ENCODE data around the gene LY6G6F. TPM values are rescaled to one million over a fixed set of nuclear protein-coding genes. Genes with fewer than 3 reads are reported as not detected.

LY6G6F gene
- total RNA-seq, 4 donors from 2014 or later, result not detected

- peaks cover 0 to 68% of the 10 kb centered on the region in 2 donors for H3K36me3 ChIP-seq
- 0 to 5% methylated on average over 3 to 7 of the region's 36 CpGs for WGBS, 2 donors (ENCODE audit: low coverage in 1 of 2)
Measured at GRCh38 chr6:31728767-31729514, 22.3 kb downstream of the LY6G6F start, which contains the start of gene DDAH2. Gene DDAH2, minus strand, starts transcription at chr6:31729299. Its CDS starts 138 bp downstream, at chr6:31729161.

GRCh38 chr6:31729515-31729978 is 22.9 kb downstream of the LY6G6F start:
- no peaks in the 10 kb centered on the region for H3K27me3 ChIP-seq
- TF ChIP-seq CTCF (IDR thresholded peaks at IDR 0.05) (peak in 2 of 4 experiments; percentile 63 to 75), POLR2AphosphoS5 (IDR thresholded peaks at IDR 0.05) (peak; percentile 68), EP300 (IDR thresholded peaks at IDR 0.05) (no peak), POLR2A (IDR thresholded peaks at IDR 0.05) (no peak)
- ATAC-seq, result peak; percentile 92
- peaks cover 0 to 72% of the 10 kb centered on the region in 2 donors for H3K36me3 ChIP-seq
- WGBS, 2 donors (ENCODE audit: low coverage in 1 of 2), result 0% methylated on average over 3 to 7 of the region's 29 CpGs
- H3K9me3 ChIP-seq, result no peaks in the 10 kb centered on the region
- H3K27ac ChIP-seq, result peak overlapping the region; percentile 94 to 99 (median 96)
- peak overlapping the region; percentile 80 to 92 for H3K4me3 ChIP-seq
- peaks cover 0 to 70% (median 29%) of the 10 kb centered on the region in 3 donors for H3K4me1 ChIP-seq

More at GRCh38 chr6:31728767-31729514, 22.3 kb downstream of the LY6G6F start, which contains the start of gene DDAH2:
- peak within 1 kb of the TSS; percentile 94 to 99 (median 96) for H3K27ac ChIP-seq
- peak; percentile 26 for ATAC-seq
- H3K27me3 ChIP-seq, result no peaks in the 10 kb centered on the region
- peak within 1 kb of the TSS; percentile 80 to 92 for H3K4me3 ChIP-seq
- H3K4me1 ChIP-seq, result peaks cover 0 to 64% (median 23%) of the 10 kb centered on the region in 3 donors
- H3K9me3 ChIP-seq, result no peaks in the 10 kb centered on the region
- no peak for TF ChIP-seq EP300 (IDR thresholded peaks at IDR 0.05)
- peak in 1 of 2 donors; percentile 8 for TF ChIP-seq POLR2A (IDR thresholded peaks at IDR 0.05)
- no peak for TF ChIP-seq POLR2AphosphoS5 (IDR thresholded peaks at IDR 0.05)
- peak in 1 of 4 experiments; percentile 56 for TF ChIP-seq CTCF (IDR thresholded peaks at IDR 0.05)

GRCh38 chr6:31729979-31730630 is 23.4 kb downstream of the LY6G6F start:
- H3K4me3 ChIP-seq, result peak overlapping the region; percentile 80 to 92
- WGBS, 2 donors (ENCODE audit: low coverage in 1 of 2), result 4% methylated on average over 8 to 11 of the region's 46 CpGs
- ATAC-seq, result peak; percentile 85
- no peaks in the 10 kb centered on the region for H3K9me3 ChIP-seq
- peaks cover 0 to 69% of the 10 kb centered on the region in 2 donors for H3K36me3 ChIP-seq
- TF ChIP-seq POLR2A (IDR thresholded peaks at IDR 0.05) (peak; percentile 42 to 43), EP300 (IDR thresholded peaks at IDR 0.05) (no peak), CTCF (IDR thresholded peaks at IDR 0.05) (no peak), POLR2AphosphoS5 (IDR thresholded peaks at IDR 0.05) (peak; percentile 47)
- no peaks in the 10 kb centered on the region for H3K27me3 ChIP-seq
- H3K4me1 ChIP-seq, result peaks cover 0 to 76% (median 31%) of the 10 kb centered on the region in 3 donors
- peak overlapping the region; percentile 94 to 99 (median 96) for H3K27ac ChIP-seq

- no peaks in the 10 kb centered on the region for H3K27me3 ChIP-seq
- ATAC-seq, result no peak
- H3K27ac ChIP-seq, result peak overlapping the region; percentile 94 to 99 (median 96)
- peak overlapping the region in 1 of 2 donors; percentile 80 for H3K4me3 ChIP-seq
- TF ChIP-seq POLR2AphosphoS5 (IDR thresholded peaks at IDR 0.05), result no peak
- no peak for TF ChIP-seq EP300 (IDR thresholded peaks at IDR 0.05)
- TF ChIP-seq POLR2A (IDR thresholded peaks at IDR 0.05), result no peak
- no peak for TF ChIP-seq CTCF (IDR thresholded peaks at IDR 0.05)
- H3K36me3 ChIP-seq, result peaks cover 0 to 64% of the 10 kb centered on the region in 2 donors
- WGBS, 2 donors (ENCODE audit: low coverage in 1 of 2), result 84% methylated on average over 4 of the region's 11 CpGs; no CpG with 5 or more reads in 1 of the 2 donors
- no peaks in the 10 kb centered on the region for H3K9me3 ChIP-seq
- H3K4me1 ChIP-seq, result peaks cover 0 to 79% (median 31%) of the 10 kb centered on the region in 3 donors
Measured at GRCh38 chr6:31730631-31731086, 24.0 kb downstream of the LY6G6F start.
